KMS-11 (cell line): ENCODE data around the gene RAD51B.

Experiments used
- H2AFZ ChIP-seq: fragments of 200-600 bp; sonication (generic); 2 replicates; pipeline ENCODE4 v1.6.1; 2016; ENCODE audit warnings: antibody characterized with exemption, mixed run types, low read depth
- H3K27ac ChIP-seq: fragments of 200-600 bp; sonication (generic); 2 replicates; pipeline ENCODE4 v1.6.1; 2016; ENCODE audit warnings: mild to moderate bottlenecking, mixed run types
- H3K27me3 ChIP-seq: fragments of 200-600 bp; sonication (generic); 2 replicates; pipeline ENCODE4 v1.6.1; 2017; ENCODE audit warnings: mild to moderate bottlenecking, low read depth, mixed run types, moderate library complexity; ENCODE audit not compliant: insufficient read depth
- H3K36me3 ChIP-seq: fragments of 200-600 bp; sonication (generic); 2 replicates; pipeline ENCODE4 v1.6.1; 2017; ENCODE audit warnings: mild to moderate bottlenecking, mixed run types; ENCODE audit not compliant: insufficient read depth
- H3K4me1 ChIP-seq: fragments of 200-600 bp; sonication (generic); 2 replicates; pipeline ENCODE4 v1.6.1; 2016; ENCODE audit warnings: mild to moderate bottlenecking, low read depth, mixed run types; ENCODE audit not compliant: poor library complexity, severe bottlenecking
- H3K4me2 ChIP-seq: fragments of 200-600 bp; sonication (generic); 2 replicates; pipeline ENCODE4 v1.7.0; 2016; ENCODE audit warnings: mild to moderate bottlenecking, mixed run types
- H3K4me3 ChIP-seq: fragments of 200-600 bp; sonication (generic); IDR thresholded peaks from 2 replicates; pipeline ENCODE4 v1.6.1; 2017; ENCODE audit warnings: low read depth, low read length, mixed read lengths; ENCODE audit not compliant: insufficient read depth
- H3K79me2 ChIP-seq: fragments of 200-600 bp; sonication (generic); 2 replicates; pipeline ENCODE4 v1.6.1; 2016; ENCODE audit warnings: low read depth, mixed run types; ENCODE audit not compliant: insufficient read depth
- H3K9ac ChIP-seq: fragments of 200-600 bp; sonication (generic); 2 replicates; pipeline ENCODE4 v1.6.1; 2016; ENCODE audit warnings: mild to moderate bottlenecking, mixed run types
- H4K20me1 ChIP-seq: fragments of 200-600 bp; sonication (generic); 2 replicates; pipeline ENCODE4 v1.6.1; 2016; ENCODE audit warnings: mild to moderate bottlenecking, mixed run types; ENCODE audit not compliant: insufficient read depth
- CTCF ChIP-seq: fragments of 200-600 bp; sonication (generic); conservative IDR thresholded peaks from 2 replicates; pipeline ENCODE4 v1.6.1; 2017; ENCODE audit warnings: low read depth, mild to moderate bottlenecking, antibody characterized with exemption, low read length, moderate library complexity, mixed read lengths

RAD51B gene

GRCh38 chr14:68679746-68680467, 860.3 kb downstream of the RAD51B start:
- H4K20me1 ChIP-seq = no peaks in the 10 kb centered on the region
- no peaks in the 10 kb centered on the region for H3K79me2 ChIP-seq
- H3K27ac ChIP-seq = no peak overlapping the region
- H3K27me3 ChIP-seq = no peaks in the 10 kb centered on the region
- H2AFZ ChIP-seq = no peak overlapping the region
- H3K4me3 ChIP-seq = no peak overlapping the region
- no peak overlapping the region for H3K9ac ChIP-seq
- no peak overlapping the region for H3K4me2 ChIP-seq
- no peak for TF ChIP-seq CTCF
- H3K36me3 ChIP-seq = no peaks in the 10 kb centered on the region
- H3K4me1 ChIP-seq = peaks cover under 1% of the 10 kb centered on the region

GRCh38 chr14:68680541-68681051, 861.0 kb downstream of the RAD51B start:
- Histone ChIP-seq H4K20me1 (no peaks in the 10 kb centered on the region), H2AFZ (no peak overlapping the region), H3K79me2 (no peaks in the 10 kb centered on the region), H3K4me3 (no peak overlapping the region), H3K27ac (no peak overlapping the region), H3K4me2 (no peak overlapping the region), H3K36me3 (no peaks in the 10 kb centered on the region), H3K27me3 (no peaks in the 10 kb centered on the region), H3K4me1 (peaks cover 8% of the 10 kb centered on the region), H3K9ac (no peak overlapping the region)
- no peak for TF ChIP-seq CTCF

GRCh38 chr14:68681256-68682011, 861.9 kb downstream of the RAD51B start:
- H3K9ac ChIP-seq = no peak overlapping the region

More at GRCh38 chr14:68681256-68682011, 861.9 kb downstream of the RAD51B start:
- no peak overlapping the region for H2AFZ ChIP-seq
- H3K27ac ChIP-seq = no peak overlapping the region
- TF ChIP-seq CTCF = no peak
- H4K20me1 ChIP-seq = no peaks in the 10 kb centered on the region
- H3K27me3 ChIP-seq = no peaks in the 10 kb centered on the region
- H3K4me2 ChIP-seq = no peak overlapping the region
- no peaks in the 10 kb centered on the region for H3K79me2 ChIP-seq
- H3K4me1 ChIP-seq = peaks cover 14% of the 10 kb centered on the region
- H3K4me3 ChIP-seq = no peak overlapping the region
- H3K36me3 ChIP-seq = no peaks in the 10 kb centered on the region
